Body of pancreas (tissue), 4 donors: ENCODE results near the gene RIN3. TPM values are rescaled to one million over a fixed set of nuclear protein-coding genes. Genes with fewer than 3 reads are reported as not detected.

Experiments used
- ATAC-seq: fragments of 150-250 bp; one replicate; pipeline ENCODE4 v1.9.1; 2016
- DNase-seq, 4 donors: peaks; one replicate each; pipeline ENCODE4 v3.0.0-alpha.2; 2019
- H3K27ac ChIP-seq, 4 donors: fragments of 200-600 bp; sonication (generic); 1 replicate in 3 of 4; 2 replicates in 1 of 4; pipeline versions ENCODE4 v1.5.1 to v1.6.1; 2016 to 2019; ENCODE audit warnings: mild to moderate bottlenecking in 1 of 4, mixed read lengths in 1 of 4, moderate library complexity in 1 of 4
- H3K27me3 ChIP-seq, 2 donors: fragments of 200-600 bp; sonication (generic); one replicate each; pipeline ENCODE4 v1.6.0; 2016; ENCODE audit warnings: mild to moderate bottlenecking in 1 of 2
- H3K36me3 ChIP-seq, 2 donors: fragments of 200-600 bp; sonication (generic); replicated peaks in 1 of 2; 2 replicates each; pipeline ENCODE4 v1.5.1; 2016; ENCODE audit warnings: low read depth in 2 of 2; ENCODE audit not compliant: insufficient read depth in 1 of 2
- H3K4me1 ChIP-seq: fragments of 200-600 bp; sonication (generic); one replicate; pipeline ENCODE4 v1.6.0; 2016
- H3K4me3 ChIP-seq, 2 donors: fragments of 200-600 bp; sonication (generic); 1 replicate in 1 of 2; 2 replicates in 1 of 2; pipeline ENCODE4 v1.5.1; 2016 to 2019
- H3K9me3 ChIP-seq, 3 donors: fragments of 200-600 bp; sonication (generic); 1 replicate in 2 of 3; 2 replicates in 1 of 3; pipeline ENCODE4 v1.5.1; 2016
- POLR2A ChIP-seq, 3 donors: fragments of 450-650 bp; IDR thresholded peaks; one replicate each; pipeline ENCODE4 v1.6.1; 2016; ENCODE audit warnings: antibody characterized with exemption in 3 of 3, mild to moderate bottlenecking in 2 of 3
- WGBS, 2 donors: methylation state at CpG; one replicate each; pipeline ENCODE4 v1.1.5; 2017; 5-methylcytosine and 5-hydroxymethylcytosine counted together
- intact Hi-C: fragments of 100-400 bp; cut with DNase I; formaldehyde crosslinking; loops from one replicate; pipeline ENCODE4 v1.15.1; 2023
- total RNA-seq, 2 donors: library from RNA; depleted of rRNA; stranded (reverse); fragments of >200 nt; gene quantifications; one replicate each; pipeline ENCODE4 v1.1.0, GENCODE V29; 2016
- TF ChIP-seq, protein P1 (sequence below), 7 experiments: fragments of 450-650 bp in 4 of 7; fragments of 200-600 bp in 3 of 7; sonication (generic) in 3 of 7; IDR thresholded peaks; one replicate each; pipeline ENCODE4 v1.5.1; 2016 to 2019; ENCODE audit warnings: antibody characterized with exemption in 7 of 7

RIN3 gene
- total RNA-seq, 2 donors from 2014 or later, result 2.6 to 3.3 TPM

- Histone ChIP-seq H3K36me3 (no peaks in the 10 kb centered on the region), H3K27ac (no peak overlapping the region), H3K9me3 (no peaks in the 10 kb centered on the region), H3K4me3 (no peak overlapping the region), H3K4me1 (no peaks in the 10 kb centered on the region), H3K27me3 (no peaks in the 10 kb centered on the region)
- intact Hi-C loops, result no loop called here
- TF ChIP-seq POLR2A (IDR thresholded peaks at IDR 0.05), result no peak
- TF ChIP-seq, protein P1, sequence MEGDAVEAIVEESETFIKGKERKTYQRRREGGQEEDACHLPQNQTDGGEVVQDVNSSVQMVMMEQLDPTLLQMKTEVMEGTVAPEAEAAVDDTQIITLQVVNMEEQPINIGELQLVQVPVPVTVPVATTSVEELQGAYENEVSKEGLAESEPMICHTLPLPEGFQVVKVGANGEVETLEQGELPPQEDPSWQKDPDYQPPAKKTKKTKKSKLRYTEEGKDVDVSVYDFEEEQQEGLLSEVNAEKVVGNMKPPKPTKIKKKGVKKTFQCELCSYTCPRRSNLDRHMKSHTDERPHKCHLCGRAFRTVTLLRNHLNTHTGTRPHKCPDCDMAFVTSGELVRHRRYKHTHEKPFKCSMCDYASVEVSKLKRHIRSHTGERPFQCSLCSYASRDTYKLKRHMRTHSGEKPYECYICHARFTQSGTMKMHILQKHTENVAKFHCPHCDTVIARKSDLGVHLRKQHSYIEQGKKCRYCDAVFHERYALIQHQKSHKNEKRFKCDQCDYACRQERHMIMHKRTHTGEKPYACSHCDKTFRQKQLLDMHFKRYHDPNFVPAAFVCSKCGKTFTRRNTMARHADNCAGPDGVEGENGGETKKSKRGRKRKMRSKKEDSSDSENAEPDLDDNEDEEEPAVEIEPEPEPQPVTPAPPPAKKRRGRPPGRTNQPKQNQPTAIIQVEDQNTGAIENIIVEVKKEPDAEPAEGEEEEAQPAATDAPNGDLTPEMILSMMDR (IDR thresholded peaks at IDR 0.05), result no peak
- DNase-seq (no peak), ATAC-seq (no peak)
- WGBS, 2 donors, result 84 to 86% methylated on average over 4 of the region's 4 CpGs
These were observed 224.1 kb downstream of the RIN3 start for GRCh38 chr14:92737619-92738188.

Other genes with a start within 250 kb of the RIN3 start
- gene SLC24A4, start 190.6 kb upstream of the RIN3 start, total RNA-seq, result under 1 TPM in 1 of 2 donors, not detected in 1; 0.26 TPM
- 10 to 100 TPM; 20.8 to 41.8 TPM for gene LGMN, start 234.8 kb downstream of the RIN3 start, total RNA-seq